OCI-LY7 (cell line): ENCODE measurements around the gene TRHDE. TPM values are rescaled to one million over a fixed set of nuclear protein-coding genes. Genes with fewer than 3 reads are reported as not detected.

Experiments
- BruUV-seq: library from RNA; stranded (reverse); fragments of 400-500 nt; replicated peaks from 2 replicates; lab custom pipeline; 2021; lab: Mats Ljungman, UMichigan
- CTCF ChIA-PET: fragments of 300-600 bp; sonication (Branson Sonifier 250); formaldehyde crosslinking; loops from one replicate; lab custom pipeline; 2022; ENCODE audit warnings: antibody characterized with exemption; ENCODE audit not compliant: unreplicated experiment; lab: Charles Lee
- POLR2A ChIA-PET: fragments of 300-600 bp; sonication (Branson Sonifier 250); formaldehyde crosslinking; loops from one replicate; lab custom pipeline; 2022; ENCODE audit warnings: antibody characterized with exemption; lab: Charles Lee
- DNase-seq: peaks from one replicate; pipeline ENCODE4 v3.0.0-alpha.2; 2015; ENCODE audit warnings: low spot score
- H2AFZ ChIP-seq: fragments of 200-600 bp; sonication (generic), shearing (Covaris generic); 2 replicates; pipeline ENCODE4 v1.6.1; 2014; ENCODE audit warnings: mild to moderate bottlenecking, antibody characterized with exemption, low read length, moderate library complexity
- H3K27ac ChIP-seq: fragments of 200-600 bp; sonication (generic); 2 replicates; pipeline ENCODE4 v1.5.1; 2014; ENCODE audit warnings: mixed run types, low read depth, mild to moderate bottlenecking, moderate library complexity, low read length, inconsistent platforms; ENCODE audit not compliant: poor library complexity, severe bottlenecking
- H3K36me3 ChIP-seq: fragments of 200-600 bp; sonication (generic); 2 replicates; pipeline ENCODE4 v1.6.1; 2014; ENCODE audit warnings: mild to moderate bottlenecking, antibody characterized with exemption, low read length, moderate library complexity, mixed read lengths; ENCODE audit not compliant: insufficient read depth
- H3K4me1 ChIP-seq: fragments of 200-600 bp; sonication (generic); 2 replicates; pipeline ENCODE4 v1.5.1; 2014; ENCODE audit warnings: mild to moderate bottlenecking, low read length; ENCODE audit not compliant: insufficient read depth, poor library complexity, severe bottlenecking
- H3K4me2 ChIP-seq: fragments of 200-600 bp; sonication (generic); 2 replicates; pipeline ENCODE4 v1.6.1; 2014; ENCODE audit warnings: mild to moderate bottlenecking, low read length
- H3K4me3 ChIP-seq: fragments of 200-600 bp; sonication (generic); 2 replicates; pipeline ENCODE4 v1.5.1; 2014; ENCODE audit warnings: mild to moderate bottlenecking, low read depth, low read length; ENCODE audit not compliant: poor library complexity, severe bottlenecking
- H3K79me2 ChIP-seq: fragments of 200-600 bp; sonication (generic); 2 replicates; pipeline ENCODE4 v1.6.1; 2016; ENCODE audit warnings: low read depth, mild to moderate bottlenecking, low read length, moderate library complexity, mixed read lengths; ENCODE audit not compliant: insufficient read depth
- H3K9me2 ChIP-seq: fragments of 200-600 bp; sonication (generic); 2 replicates; pipeline ENCODE4 v1.6.1; 2016; ENCODE audit warnings: mild to moderate bottlenecking, low read length, mixed read lengths; ENCODE audit not compliant: insufficient read depth
- H3K9me3 ChIP-seq: fragments of 200-600 bp; sonication (generic); 2 replicates; pipeline ENCODE4 v1.6.1; 2014; ENCODE audit warnings: mild to moderate bottlenecking, mixed run types, low read length, mixed read lengths
- H4K20me1 ChIP-seq: fragments of 200-600 bp; sonication (generic); 2 replicates; pipeline ENCODE4 v1.6.1; 2014; ENCODE audit warnings: mild to moderate bottlenecking, antibody characterized with exemption, low read length, moderate library complexity, mixed read lengths; ENCODE audit not compliant: insufficient read depth
- CTCF ChIP-seq: fragments of 200-600 bp; sonication (generic); conservative IDR thresholded peaks from 2 replicates; pipeline ENCODE4 v1.5.1; 2014; ENCODE audit warnings: mild to moderate bottlenecking, antibody characterized with exemption, low read length, moderate library complexity, mixed read lengths
- EZH2phosphoT487 ChIP-seq: fragments of 200-600 bp; sonication (generic); IDR thresholded peaks from 2 replicates; pipeline ENCODE4 v1.6.1; 2018; ENCODE audit warnings: low read depth, borderline replicate concordance, mild to moderate bottlenecking, mixed run types, antibody characterized with exemption, low read length, moderate library complexity, mixed read lengths
- intact Hi-C: fragments of 100-400 bp; cut with micrococcal nuclease; formaldehyde crosslinking; loops from one replicate; pipeline ENCODE4 v1.10.0; 2022; ENCODE audit not compliant: unreplicated experiment
- total RNA-seq, 2 experiments: library from RNA; depleted of rRNA in 1 of 2; stranded (reverse); fragments of >200 nt in 1 of 2; shearing (Covaris generic) in 1 of 2; gene quantifications; 2 replicates each; pipeline ENCODE4 v1.2.3, GENCODE V29; 2014 to 2022

Gene TRHDE
- total RNA-seq, 2 experiments from 2014 or later = not detected

GRCh38 chr12:72291175-72291574, 19.0 kb downstream of the TRHDE start:
- Histone ChIP-seq H3K9me3 (no peaks in the 10 kb centered on the region), H2AFZ (no peak overlapping the region), H3K4me3 (no peak overlapping the region), H3K79me2 (no peaks in the 10 kb centered on the region), H3K4me1 (no peaks in the 10 kb centered on the region), H3K27ac (no peak overlapping the region), H3K4me2 (no peak overlapping the region), H4K20me1 (no peaks in the 10 kb centered on the region), H3K36me3 (no peaks in the 10 kb centered on the region), H3K9me2 (no peaks in the 10 kb centered on the region)
- TF ChIP-seq CTCF (no peak), EZH2phosphoT487 (no peak)
- POLR2A ChIA-PET = interaction anchor here (0.6 kb wide), 1 partner anchor 1464 kb away, joined by 4 read pairs; no protein-coding TSS in a partner anchor
- no TSS peak for BruUV-seq
- intact Hi-C loops = no loop called here
- CTCF ChIA-PET = no interaction called here
- DNase-seq = no peak

- BruUV-seq = no TSS peak
- DNase-seq = no peak
- Histone ChIP-seq H3K27ac (no peak overlapping the region), H3K4me3 (no peak overlapping the region), H3K9me2 (no peaks in the 10 kb centered on the region), H3K9me3 (no peaks in the 10 kb centered on the region), H3K4me2 (no peak overlapping the region), H3K79me2 (no peaks in the 10 kb centered on the region), H4K20me1 (no peaks in the 10 kb centered on the region), H3K4me1 (no peaks in the 10 kb centered on the region), H2AFZ (no peak overlapping the region), H3K36me3 (no peaks in the 10 kb centered on the region)
- no peak for TF ChIP-seq CTCF
- TF ChIP-seq EZH2phosphoT487 = no peak
- ChIA-PET POLR2A (no interaction called here), CTCF (no interaction called here)
- intact Hi-C loops = no loop called here
Observed at GRCh38 chr12:72293701-72294100, 21.5 kb downstream of the TRHDE start.

- no peak overlapping the region for H3K4me2 ChIP-seq
- CTCF ChIA-PET = no interaction called here
- TF ChIP-seq EZH2phosphoT487 (no peak), CTCF (no peak)
- no peaks in the 10 kb centered on the region for H4K20me1 ChIP-seq
- H2AFZ ChIP-seq = no peak overlapping the region
- no peak for DNase-seq
- POLR2A ChIA-PET = no interaction called here
- no peaks in the 10 kb centered on the region for H3K4me1 ChIP-seq
- no peaks in the 10 kb centered on the region for H3K9me3 ChIP-seq
- no peaks in the 10 kb centered on the region for H3K9me2 ChIP-seq
- no peak overlapping the region for H3K4me3 ChIP-seq
- BruUV-seq = no TSS peak
- no peak overlapping the region for H3K27ac ChIP-seq
- no peaks in the 10 kb centered on the region for H3K79me2 ChIP-seq
- H3K36me3 ChIP-seq = no peaks in the 10 kb centered on the region
- intact Hi-C loops = no loop called here
Observed at GRCh38 chr12:72295101-72295500, 22.9 kb downstream of the TRHDE start.
